Measurements from ENCODE around the gene GNPDA1.

GNPDA1 gene

DNA sequence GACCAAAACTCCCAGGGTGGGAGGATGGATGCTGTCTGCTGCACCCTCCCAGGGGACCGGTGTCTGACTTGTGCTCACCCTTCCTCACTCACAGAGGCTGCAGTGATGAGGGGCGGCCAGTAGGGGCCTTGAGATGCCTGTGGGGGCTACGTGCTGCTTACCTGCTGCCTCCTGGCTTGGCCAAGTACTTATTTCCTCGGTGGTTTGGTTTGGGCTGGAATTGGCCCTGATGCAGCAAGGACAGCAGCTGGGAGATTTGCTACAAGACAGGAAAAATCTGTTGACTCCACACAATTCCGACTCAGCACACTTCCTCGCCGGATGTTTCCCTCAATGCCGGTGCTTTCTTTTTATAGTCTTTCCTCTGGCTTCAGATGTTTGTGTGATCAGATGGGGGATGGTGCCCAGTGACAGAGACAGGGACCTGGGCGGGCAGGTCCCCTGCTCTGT lies 61.5 kb downstream of the GNPDA1 start:
- no peaks in the 10 kb centered on the region for H3K79me2 ChIP-seq (ENCODE audit: insufficient read depth, low read depth)
- no peaks in the 10 kb centered on the region for H3K36me3 ChIP-seq (ENCODE audit: insufficient read depth)
- H4K20me1 ChIP-seq (ENCODE audit: insufficient read depth), result no peaks in the 10 kb centered on the region
- no peak overlapping the region for H3K4me2 ChIP-seq
- TF ChIP-seq CTCF (conservative IDR thresholded peaks at IDR 0.05; ENCODE audit: low read depth, low read length), result peak; percentile 54
- H3K27me3 ChIP-seq (ENCODE audit: insufficient read depth, low read depth), result no peaks in the 10 kb centered on the region
- no peaks in the 10 kb centered on the region for H3K4me1 ChIP-seq (ENCODE audit: low read depth, poor library complexity, severe bottlenecking)
- no peak overlapping the region for H3K27ac ChIP-seq
- H2AFZ ChIP-seq (ENCODE audit: low read depth), result no peak overlapping the region
- H3K9ac ChIP-seq, result no peak overlapping the region
- H3K4me3 ChIP-seq (IDR thresholded peaks at IDR 0.05; ENCODE audit: insufficient read depth, low read depth, low read length), result no peak overlapping the region
